ENCODE data around the gene GCM1.

GRCh38 chr6:53136000-53136609 is 12.5 kb downstream of the GCM1 start:
- TF ChIP-seq, protein P1, sequence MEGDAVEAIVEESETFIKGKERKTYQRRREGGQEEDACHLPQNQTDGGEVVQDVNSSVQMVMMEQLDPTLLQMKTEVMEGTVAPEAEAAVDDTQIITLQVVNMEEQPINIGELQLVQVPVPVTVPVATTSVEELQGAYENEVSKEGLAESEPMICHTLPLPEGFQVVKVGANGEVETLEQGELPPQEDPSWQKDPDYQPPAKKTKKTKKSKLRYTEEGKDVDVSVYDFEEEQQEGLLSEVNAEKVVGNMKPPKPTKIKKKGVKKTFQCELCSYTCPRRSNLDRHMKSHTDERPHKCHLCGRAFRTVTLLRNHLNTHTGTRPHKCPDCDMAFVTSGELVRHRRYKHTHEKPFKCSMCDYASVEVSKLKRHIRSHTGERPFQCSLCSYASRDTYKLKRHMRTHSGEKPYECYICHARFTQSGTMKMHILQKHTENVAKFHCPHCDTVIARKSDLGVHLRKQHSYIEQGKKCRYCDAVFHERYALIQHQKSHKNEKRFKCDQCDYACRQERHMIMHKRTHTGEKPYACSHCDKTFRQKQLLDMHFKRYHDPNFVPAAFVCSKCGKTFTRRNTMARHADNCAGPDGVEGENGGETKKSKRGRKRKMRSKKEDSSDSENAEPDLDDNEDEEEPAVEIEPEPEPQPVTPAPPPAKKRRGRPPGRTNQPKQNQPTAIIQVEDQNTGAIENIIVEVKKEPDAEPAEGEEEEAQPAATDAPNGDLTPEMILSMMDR (conservative IDR thresholded peaks at IDR 0.05 in 1 of 2, IDR thresholded peaks at IDR 0.05 in 1 of 2; ENCODE audit: extremely low read depth in 1 of 2, insufficient read depth in 1 of 2, low read depth in 1 of 2, low read length in 2 of 2) = no peak
- no peak for TF ChIP-seq EZH2 (IDR thresholded peaks at IDR 0.05; ENCODE audit: borderline replicate concordance, low read length)
